ENCODE data around the gene ZFAND3.
A peak's percentile ranks its signal among the peaks of the same experiment; 100 is the strongest.
"Not testable (repeated sequence)": the region's sequence is repeated elsewhere in the genome, so short reads cannot be mapped to it uniquely, and the experiment has no call there.

Gene ZFAND3

DNA sequence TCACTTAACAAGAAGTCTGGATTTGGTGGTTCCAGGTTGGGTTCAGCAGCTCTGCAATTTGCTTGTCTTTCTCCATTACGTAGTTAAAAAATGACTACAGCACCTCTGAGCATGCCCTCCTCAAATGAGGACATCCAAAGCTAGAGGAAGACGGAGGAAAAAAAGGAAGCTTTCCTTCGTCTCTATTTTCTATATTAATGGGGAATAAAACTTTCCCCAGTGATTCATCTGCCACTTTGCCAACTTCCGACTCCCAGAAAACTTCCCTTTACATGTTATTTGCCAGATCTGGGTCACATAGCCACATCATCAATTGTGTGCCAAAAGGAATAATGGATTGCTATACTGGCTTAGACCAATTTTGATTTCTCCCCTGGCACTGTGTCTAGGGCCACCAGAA is 69.5 kb downstream of the ZFAND3 start:
- no peak overlapping the region for H3K4me3 ChIP-seq (ENCODE audit: low read length)
- DNase-seq (ENCODE audit: low read depth) = peak; percentile 27
- TF ChIP-seq, protein P1, sequence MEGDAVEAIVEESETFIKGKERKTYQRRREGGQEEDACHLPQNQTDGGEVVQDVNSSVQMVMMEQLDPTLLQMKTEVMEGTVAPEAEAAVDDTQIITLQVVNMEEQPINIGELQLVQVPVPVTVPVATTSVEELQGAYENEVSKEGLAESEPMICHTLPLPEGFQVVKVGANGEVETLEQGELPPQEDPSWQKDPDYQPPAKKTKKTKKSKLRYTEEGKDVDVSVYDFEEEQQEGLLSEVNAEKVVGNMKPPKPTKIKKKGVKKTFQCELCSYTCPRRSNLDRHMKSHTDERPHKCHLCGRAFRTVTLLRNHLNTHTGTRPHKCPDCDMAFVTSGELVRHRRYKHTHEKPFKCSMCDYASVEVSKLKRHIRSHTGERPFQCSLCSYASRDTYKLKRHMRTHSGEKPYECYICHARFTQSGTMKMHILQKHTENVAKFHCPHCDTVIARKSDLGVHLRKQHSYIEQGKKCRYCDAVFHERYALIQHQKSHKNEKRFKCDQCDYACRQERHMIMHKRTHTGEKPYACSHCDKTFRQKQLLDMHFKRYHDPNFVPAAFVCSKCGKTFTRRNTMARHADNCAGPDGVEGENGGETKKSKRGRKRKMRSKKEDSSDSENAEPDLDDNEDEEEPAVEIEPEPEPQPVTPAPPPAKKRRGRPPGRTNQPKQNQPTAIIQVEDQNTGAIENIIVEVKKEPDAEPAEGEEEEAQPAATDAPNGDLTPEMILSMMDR (IDR thresholded peaks at IDR 0.05; ENCODE audit: insufficient read depth, low read depth, low read length, missing control alignments) = no peak

DNA sequence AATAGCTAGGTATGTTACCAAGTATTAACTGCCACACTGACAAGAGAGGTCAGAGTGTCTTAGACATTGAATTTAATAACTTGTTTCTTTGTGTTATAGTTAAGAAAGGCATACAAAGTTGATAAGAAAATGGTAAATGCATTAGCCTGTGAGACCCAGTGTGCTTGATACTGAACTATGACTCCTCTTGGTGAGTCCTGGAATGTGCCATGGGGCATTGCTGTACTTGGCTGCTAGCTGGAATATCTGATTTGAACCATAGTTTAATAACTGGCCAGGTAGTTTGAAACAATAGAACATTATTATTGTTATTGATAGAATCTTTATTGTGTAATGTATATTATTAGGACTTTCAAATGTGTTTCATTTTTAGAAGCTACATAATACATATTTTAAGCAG is 70.0 kb downstream of the ZFAND3 start:
- TF ChIP-seq, protein P1 (IDR thresholded peaks at IDR 0.05; ENCODE audit: insufficient read depth, low read depth, low read length, missing control alignments) = no peak
- peak; percentile 60 for DNase-seq (ENCODE audit: low read depth)
- no peak overlapping the region for H3K4me3 ChIP-seq (ENCODE audit: low read length)

DNA sequence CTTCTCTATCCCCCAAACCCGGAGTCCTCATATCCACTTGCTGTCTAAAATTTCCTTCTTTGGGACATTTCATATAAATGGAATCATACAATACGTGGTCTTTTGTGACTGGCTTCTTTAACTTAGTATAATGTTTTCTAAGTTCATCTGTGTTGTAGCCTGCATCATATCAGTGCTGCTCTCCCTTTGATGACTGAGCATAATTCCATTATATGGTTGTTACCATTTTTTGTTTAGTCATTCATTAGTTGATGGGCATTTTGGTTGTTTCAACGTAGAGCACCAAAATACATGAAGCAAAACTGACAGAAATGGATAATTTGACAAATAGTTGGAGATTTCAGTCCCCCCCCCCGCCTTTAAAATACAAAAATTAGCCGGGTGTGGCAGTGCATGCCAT is 71.5 kb downstream of the ZFAND3 start:
- TF ChIP-seq, protein P1 (IDR thresholded peaks at IDR 0.05; ENCODE audit: insufficient read depth, low read depth, low read length, missing control alignments) = no peak
- DNase-seq (ENCODE audit: low read depth) = no peak
- no peak overlapping the region for H3K4me3 ChIP-seq (ENCODE audit: low read length)

DNA sequence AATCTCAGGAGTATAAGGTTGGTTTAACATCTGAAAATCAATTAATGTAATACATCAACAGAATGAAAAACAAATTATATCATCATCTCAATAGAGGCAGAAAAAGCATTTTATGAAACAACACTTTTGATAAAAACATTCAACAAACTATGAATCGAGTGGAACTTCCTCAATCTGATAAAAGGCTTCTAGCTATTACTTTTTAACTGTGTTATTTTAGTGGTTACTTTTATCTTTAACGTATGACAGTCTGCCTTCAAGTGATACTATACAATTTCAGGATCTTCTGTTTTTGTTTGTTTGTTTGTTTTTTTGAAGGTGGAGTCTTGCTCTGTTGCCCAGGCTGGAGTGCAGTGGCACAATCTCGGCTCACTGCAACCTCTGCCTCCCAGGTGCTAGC is 73.7 kb downstream of the ZFAND3 start:
- no peak for DNase-seq (ENCODE audit: low read depth)

DNA sequence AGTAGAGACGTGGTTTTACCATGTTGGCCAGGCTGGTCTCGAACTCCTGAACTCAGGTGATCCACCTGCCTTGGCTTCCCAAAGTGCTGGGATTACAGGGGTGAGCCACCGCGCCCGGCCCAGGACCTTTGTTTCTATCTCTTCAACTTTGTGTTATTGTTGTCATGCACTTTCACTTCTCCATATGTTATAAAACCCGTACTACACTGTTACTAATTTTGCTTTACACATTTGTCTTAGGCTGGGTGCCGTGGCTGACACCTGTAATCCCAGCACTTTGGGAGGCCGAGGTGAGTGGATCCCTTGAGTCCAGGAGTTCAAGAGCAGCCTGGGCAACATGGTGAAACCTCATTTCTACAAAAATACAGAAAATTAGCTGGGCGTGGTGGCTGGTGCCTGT is 74.2 kb downstream of the ZFAND3 start:
- DNase-seq (ENCODE audit: low read depth); H3K4me3 ChIP-seq (ENCODE audit: low read length): not testable (repeated sequence)

More for the DNA sequence above, 73.7 kb downstream of the ZFAND3 start:
- no peak overlapping the region for H3K4me3 ChIP-seq (ENCODE audit: low read length)
- TF ChIP-seq, protein P1 (IDR thresholded peaks at IDR 0.05; ENCODE audit: insufficient read depth, low read depth, low read length, missing control alignments) = no peak

DNA sequence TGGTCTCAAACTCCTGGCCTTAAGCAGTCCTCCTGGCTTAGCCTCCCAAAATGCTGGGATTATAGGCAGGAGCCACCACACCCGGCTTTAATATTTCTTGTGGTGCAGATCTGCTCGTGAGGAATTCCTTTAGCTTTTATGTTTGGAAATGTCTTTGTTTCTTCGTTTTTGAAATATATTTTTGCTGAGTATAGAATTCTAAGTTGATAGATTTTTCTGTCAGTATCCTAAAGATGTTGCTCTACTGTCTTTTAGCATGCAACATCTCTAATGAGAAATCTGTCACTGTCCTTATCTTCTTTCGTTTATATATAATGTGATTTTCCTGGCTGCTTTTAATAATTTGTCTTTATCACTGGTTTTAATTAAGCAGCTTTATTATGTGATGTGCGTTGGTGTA is 75.1 kb downstream of the ZFAND3 start:
- H3K4me3 ChIP-seq (ENCODE audit: low read length) = no peak overlapping the region
- DNase-seq (ENCODE audit: low read depth) = no peak
- TF ChIP-seq, protein P1 (IDR thresholded peaks at IDR 0.05; ENCODE audit: insufficient read depth, low read depth, low read length, missing control alignments) = no peak

DNA sequence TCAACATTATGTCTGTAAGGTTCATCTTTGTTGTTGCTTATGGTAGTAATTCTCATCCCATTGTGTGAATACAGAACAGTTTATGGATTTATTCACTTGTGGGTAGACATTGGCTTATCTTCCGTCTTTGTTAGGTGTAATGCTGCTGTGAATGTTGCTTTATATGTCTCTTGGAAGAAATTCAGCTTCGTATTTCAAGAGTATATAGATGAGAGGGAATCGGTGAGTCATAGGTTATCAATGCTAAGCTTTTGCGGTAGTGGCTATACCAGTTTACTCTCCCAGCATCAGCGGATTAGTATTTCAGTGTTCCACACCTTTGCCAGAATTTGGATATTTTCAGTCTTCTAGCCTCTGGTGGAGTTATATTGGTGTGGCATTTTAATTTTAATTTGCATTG is 77.8 kb downstream of the ZFAND3 start:
- TF ChIP-seq, protein P1 (IDR thresholded peaks at IDR 0.05; ENCODE audit: insufficient read depth, low read depth, low read length, missing control alignments) = no peak
- DNase-seq (ENCODE audit: low read depth) = peak; percentile 82
- H3K4me3 ChIP-seq (ENCODE audit: low read length) = no peak overlapping the region

All from epithelial cell of esophagus (primary cell).